Upper lobe of left lung (tissue), 4 donors: Measurements from ENCODE around the gene NSD1.

Source experiments
- EP300 ChIP-seq, 4 donors: sonication (generic); formaldehyde crosslinking; IDR thresholded peaks; one replicate each; pipeline ENCODE4 v1.5.1; 2017; ENCODE audit warnings: antibody characterized with exemption in 4 of 4, control low read depth in 2 of 4
- POLR2AphosphoS5 ChIP-seq, 2 donors: sonication (generic); formaldehyde crosslinking; IDR thresholded peaks; one replicate each; pipeline ENCODE4 v1.5.1; 2017; ENCODE audit warnings: antibody characterized with exemption in 2 of 2
- TF ChIP-seq, protein P1 (sequence below), 6 experiments: fragments of 450-650 bp in 4 of 6; fragments of 200-600 bp in 2 of 6; sonication (generic) in 2 of 6; IDR thresholded peaks; one replicate each; pipeline ENCODE4 v1.5.1; 2016 to 2019; ENCODE audit warnings: antibody characterized with exemption in 6 of 6

DNA sequence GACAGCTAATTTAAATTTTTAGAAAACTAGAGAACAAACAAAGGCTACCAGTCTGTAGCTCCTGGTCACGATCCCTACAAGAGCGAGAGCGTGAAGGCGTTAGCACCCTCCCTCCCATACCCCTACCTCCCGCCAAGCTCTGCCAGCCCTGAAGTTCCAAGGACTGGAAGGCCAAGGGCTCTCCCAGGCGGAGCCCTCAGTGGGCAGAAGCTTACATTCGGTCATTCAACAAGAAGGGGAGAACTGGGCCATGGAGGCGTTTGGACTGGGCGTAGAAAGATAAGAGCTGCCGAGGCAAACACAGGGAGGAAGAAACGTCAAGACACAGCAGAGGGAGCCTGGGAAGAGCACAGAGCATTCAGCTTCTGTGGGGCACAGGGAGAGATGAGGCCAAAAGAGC is 175.2 kb downstream of the NSD1 start:
- TF ChIP-seq, protein P1, sequence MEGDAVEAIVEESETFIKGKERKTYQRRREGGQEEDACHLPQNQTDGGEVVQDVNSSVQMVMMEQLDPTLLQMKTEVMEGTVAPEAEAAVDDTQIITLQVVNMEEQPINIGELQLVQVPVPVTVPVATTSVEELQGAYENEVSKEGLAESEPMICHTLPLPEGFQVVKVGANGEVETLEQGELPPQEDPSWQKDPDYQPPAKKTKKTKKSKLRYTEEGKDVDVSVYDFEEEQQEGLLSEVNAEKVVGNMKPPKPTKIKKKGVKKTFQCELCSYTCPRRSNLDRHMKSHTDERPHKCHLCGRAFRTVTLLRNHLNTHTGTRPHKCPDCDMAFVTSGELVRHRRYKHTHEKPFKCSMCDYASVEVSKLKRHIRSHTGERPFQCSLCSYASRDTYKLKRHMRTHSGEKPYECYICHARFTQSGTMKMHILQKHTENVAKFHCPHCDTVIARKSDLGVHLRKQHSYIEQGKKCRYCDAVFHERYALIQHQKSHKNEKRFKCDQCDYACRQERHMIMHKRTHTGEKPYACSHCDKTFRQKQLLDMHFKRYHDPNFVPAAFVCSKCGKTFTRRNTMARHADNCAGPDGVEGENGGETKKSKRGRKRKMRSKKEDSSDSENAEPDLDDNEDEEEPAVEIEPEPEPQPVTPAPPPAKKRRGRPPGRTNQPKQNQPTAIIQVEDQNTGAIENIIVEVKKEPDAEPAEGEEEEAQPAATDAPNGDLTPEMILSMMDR (IDR thresholded peaks at IDR 0.05) = no peak
- TF ChIP-seq POLR2AphosphoS5 (IDR thresholded peaks at IDR 0.05) (no peak), EP300 (IDR thresholded peaks at IDR 0.05) (no peak)
